Measurements from ENCODE around the gene ADAMTSL1. TPM values are rescaled to one million over a fixed set of nuclear protein-coding genes. Genes with fewer than 3 reads are reported as not detected.

The ADAMTSL1 gene
- total and polyA plus RNA-seq, 2 of the 13 experiments (the other 11 are each of a cell fraction or from before 2014, with no cell fraction given): not detected

GRCh38 chr9:18477121-18477660, 3.2 kb downstream of the ADAMTSL1 start:
- BruUV-seq (replicated peaks): no TSS peak
- in situ Hi-C loops (cut with HindIII; ENCODE audit: extremely low pct_ligation_motif_present, low pct_unique_long_range_greater_than_20kb) (no loop called here), intact Hi-C loops (cut with micrococcal nuclease; ENCODE audit: unreplicated experiment) (no loop called here)
- Histone ChIP-seq H3K4me1 (ENCODE audit: insufficient read depth, low read length) (no peaks in the 10 kb centered on the region), H3K9me3 (ENCODE audit: low read length) (no peaks in the 10 kb centered on the region), H3K4me2 (ENCODE audit: low read depth, low read length) (no peak overlapping the region), H3K27ac (ENCODE audit: extremely low read length, insufficient read depth, low read length) (no peak overlapping the region), H2AFZ (ENCODE audit: low read length) (no peak overlapping the region), H3K36me3 (replicated peaks in 1 of 2; ENCODE audit: control insufficient read depth in 1 of 2, insufficient read depth in 2 of 2, low read length in 2 of 2) (no peaks in the 10 kb centered on the region), H3K4me3 (replicated peaks in 1 of 3; ENCODE audit: insufficient read depth in 1 of 3, low read depth in 2 of 3, low read length in 3 of 3) (no peak overlapping the region), H3K79me2 (ENCODE audit: insufficient read depth, low read length) (no peaks in the 10 kb centered on the region), H4K20me1 (ENCODE audit: insufficient read depth, low read length) (no peaks in the 10 kb centered on the region), H3K9ac (ENCODE audit: insufficient read depth, low read depth, low read length) (no peak overlapping the region), H3K27me3 (ENCODE audit: control insufficient read depth in 1 of 2, insufficient read depth in 2 of 2, low read length in 2 of 2) (no peaks in the 10 kb centered on the region)
- no peak for ATAC-seq
- DNase-seq (ENCODE audit: low spot score): no peak
- TF ChIP-seq TBP (CRISPR knock-in tag; IDR thresholded peaks at IDR 0.05): no peak
- TF ChIP-seq ELK4 (CRISPR knock-in tag; IDR thresholded peaks at IDR 0.05; ENCODE audit: borderline replicate concordance): no peak
- TF ChIP-seq ZNF788 (CRISPR knock-in tag; IDR thresholded peaks at IDR 0.05; ENCODE audit: borderline replicate concordance): no peak
- no peak for TF ChIP-seq HOMEZ (CRISPR knock-in tag; IDR thresholded peaks at IDR 0.05; ENCODE audit: low read depth)
- no peak for TF ChIP-seq KLF16 (CRISPR knock-in tag; IDR thresholded peaks at IDR 0.05)
- no peak for TF ChIP-seq HNF1B (CRISPR knock-in tag; IDR thresholded peaks at IDR 0.05)
- TF ChIP-seq PRPF4 (IDR thresholded peaks at IDR 0.05; ENCODE audit: low read depth, low read length, poor library complexity, severe bottlenecking): no peak
- no peak for TF ChIP-seq ZNF550 (CRISPR knock-in tag; IDR thresholded peaks at IDR 0.05; ENCODE audit: borderline replicate concordance)
- TF ChIP-seq TFE3 (CRISPR knock-in tag; IDR thresholded peaks at IDR 0.05): no peak
- TF ChIP-seq HNRNPK (IDR thresholded peaks at IDR 0.05; ENCODE audit: low read depth, low read length, poor library complexity, severe bottlenecking): no peak
- TF ChIP-seq ZNF205 (CRISPR knock-in tag; IDR thresholded peaks at IDR 0.05): no peak
- no peak for TF ChIP-seq MAF1 (CRISPR knock-in tag; IDR thresholded peaks at IDR 0.05; ENCODE audit: borderline replicate concordance)
- WGBS (ENCODE audit: low lambda C conversion rate): 53% methylated on average over 5 of the region's 5 CpGs
- POLR2A ChIA-PET: no interaction called here
- FAIRE-seq: no peak
- CTCF ChIA-PET (ENCODE audit: low intra/inter-chr PET ratio, low total read pairs): no interaction called here

Measured in HepG2 (cell line).